GM12891 (cell line): ENCODE results near the gene NDUFA13.

Source experiments
- DNase-seq: peaks from one replicate; pipeline ENCODE4 v3.0.0; 2011; ENCODE audit warnings: low spot score; ENCODE audit not compliant: insufficient read length
- FAIRE-seq: peaks from 2 replicates; lab custom pipeline; 2011; peaks lifted over from hg19 to GRCh38; lab: Jason Lieb, UNC
- PAX5 ChIP-seq: IDR thresholded peaks from 2 replicates; pipeline ENCODE4 v1.6.1; 2011; ENCODE audit warnings: low read length, moderate library complexity, mild to moderate bottlenecking; ENCODE audit not compliant: insufficient read depth, severe bottlenecking
- POLR2A ChIP-seq: IDR thresholded peaks from 2 replicates; pipeline ENCODE4 v1.6.1; 2011; ENCODE audit warnings: low read depth, low read length, control low read depth
- POLR2AphosphoS5 ChIP-seq: IDR thresholded peaks from 2 replicates; pipeline ENCODE4 v1.6.1; 2011; ENCODE audit warnings: low read depth, low read length, control low read depth
- POU2F2 ChIP-seq: IDR thresholded peaks from 2 replicates; pipeline ENCODE4 v1.6.1; 2011; ENCODE audit warnings: low read depth, mild to moderate bottlenecking, control low read depth, low read length, moderate library complexity
- SPI1 ChIP-seq: IDR thresholded peaks from 2 replicates; pipeline ENCODE4 v1.6.1; 2011; ENCODE audit warnings: low read depth, low read length, control low read depth
- TAF1 ChIP-seq: IDR thresholded peaks from 2 replicates; pipeline ENCODE4 v1.6.1; 2011; ENCODE audit warnings: low read depth, low read length, control low read depth

NDUFA13 gene

DNA sequence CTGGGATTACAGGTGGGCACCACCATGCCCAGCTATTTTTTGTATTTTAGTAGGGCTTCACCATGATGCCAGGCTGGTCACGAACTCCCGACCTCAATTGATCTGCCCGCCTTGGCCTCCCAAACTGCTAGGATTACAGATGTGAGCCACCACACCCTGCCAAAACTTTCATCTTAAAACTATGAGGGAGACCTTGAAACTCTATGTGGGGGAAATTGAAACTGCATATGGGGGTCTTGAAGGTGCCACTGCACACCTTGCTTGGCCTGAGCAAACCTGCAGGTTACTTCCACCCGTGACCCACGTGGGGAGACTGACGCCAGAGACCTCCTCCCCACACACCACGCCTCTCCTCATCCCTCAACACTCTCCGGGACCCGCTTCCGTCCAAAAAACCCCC, 37.6 kb downstream of the NDUFA13 start:
- FAIRE-seq (no peak), DNase-seq (no peak)
- TF ChIP-seq POU2F2 (no peak), POLR2A (no peak), TAF1 (no peak), POLR2AphosphoS5 (no peak)

DNA sequence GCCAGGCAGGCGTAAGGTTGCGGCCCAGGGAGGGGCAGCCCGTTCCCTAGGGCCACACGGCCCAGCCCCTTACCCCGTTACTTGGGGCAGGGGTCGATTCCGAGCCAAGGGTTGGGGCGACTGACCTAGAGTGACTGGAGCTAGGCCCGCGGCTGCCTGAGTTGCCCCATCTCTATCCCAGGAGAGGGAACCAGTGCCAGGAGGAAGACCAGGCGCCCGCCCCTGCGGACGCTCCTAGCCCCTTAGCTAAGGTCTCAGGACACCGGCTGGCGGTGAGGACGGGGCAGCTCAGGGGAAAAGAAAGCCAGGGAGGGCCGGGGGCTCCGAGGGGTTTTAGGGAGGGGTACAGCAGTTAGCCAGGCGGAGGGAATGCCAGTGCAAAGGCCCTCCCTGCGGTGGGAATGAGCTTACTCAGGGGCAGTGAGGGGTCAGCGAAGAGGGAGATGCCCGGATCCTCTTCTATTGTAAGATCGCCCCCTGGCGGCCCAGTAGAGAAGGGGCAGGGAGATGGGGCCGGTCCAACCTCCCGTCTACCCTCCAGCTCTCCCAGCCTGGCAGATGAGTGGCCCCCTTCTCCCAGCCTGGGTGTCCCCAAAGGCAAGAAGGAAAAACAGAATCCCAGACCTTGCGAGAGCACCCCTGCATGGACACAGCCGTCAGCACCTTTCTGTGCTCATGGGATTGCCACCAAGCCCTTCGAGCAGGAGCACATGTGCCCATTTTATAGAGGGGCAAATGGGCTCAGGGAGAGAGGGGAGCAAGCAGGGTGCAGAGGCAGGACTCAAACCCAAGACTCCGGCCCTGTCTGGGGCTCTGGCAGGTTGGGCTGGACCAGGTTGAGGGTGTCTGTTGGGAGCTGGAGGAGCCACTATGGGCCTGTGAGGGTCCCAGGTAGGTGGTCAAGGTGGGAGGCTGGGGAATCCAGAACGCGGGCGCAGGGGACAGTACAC, 38.3 kb downstream of the NDUFA13 start:
- TF ChIP-seq SPI1 (no peak), POU2F2 (no peak), TAF1 (no peak), PAX5 (no peak), POLR2A (no peak), POLR2AphosphoS5 (no peak)
- DNase-seq (peak; percentile 79), FAIRE-seq (no peak)

DNA sequence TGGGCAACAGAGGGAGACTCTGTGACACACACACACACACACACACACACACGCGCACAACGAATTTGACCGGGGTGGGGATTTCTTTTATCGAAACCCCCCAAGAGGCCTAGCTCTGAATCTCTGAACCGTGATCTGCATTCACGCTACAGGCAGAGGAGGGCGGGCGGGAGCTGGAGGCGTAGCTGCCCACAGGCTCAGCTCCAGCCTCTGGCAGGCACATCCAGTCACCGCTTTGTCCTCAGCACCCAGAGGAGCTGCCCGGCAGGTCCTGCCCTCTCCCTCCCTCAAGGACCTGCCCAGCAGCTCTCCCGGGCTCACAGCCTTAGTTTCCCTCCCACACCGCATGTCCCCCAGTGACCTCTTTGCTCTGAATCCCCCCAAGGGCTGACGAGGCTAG, 42.0 kb downstream of the NDUFA13 start:
- no peak for DNase-seq
- TF ChIP-seq POLR2AphosphoS5: no peak
- no peak for TF ChIP-seq POLR2A
- TF ChIP-seq POU2F2: no peak
- TF ChIP-seq TAF1: no peak
- no peak for TF ChIP-seq PAX5
- TF ChIP-seq SPI1: no peak
- FAIRE-seq: no peak

DNA sequence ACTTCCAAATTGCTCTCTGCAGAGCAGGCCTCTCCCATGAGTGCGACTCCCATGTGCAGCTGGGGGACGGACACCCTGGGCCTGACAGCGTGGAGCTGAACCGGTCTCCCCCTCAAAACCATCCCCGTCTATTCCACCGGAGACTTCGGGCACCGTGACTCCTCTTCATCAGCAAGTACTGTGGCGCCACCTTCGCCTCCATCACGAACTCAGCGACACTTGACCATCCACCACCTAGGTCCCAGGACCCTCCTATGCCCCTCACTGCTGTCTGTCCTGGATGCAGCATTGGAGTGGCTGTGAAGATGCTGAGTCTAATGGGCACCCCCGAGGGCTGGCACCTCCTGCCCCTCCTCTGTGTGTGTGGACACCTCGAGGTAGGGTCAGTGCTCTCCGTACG, 42.6 kb downstream of the NDUFA13 start:
- FAIRE-seq (no peak), DNase-seq (no peak)
- TF ChIP-seq SPI1 (no peak), TAF1 (no peak), PAX5 (no peak), POLR2AphosphoS5 (no peak), POLR2A (no peak), POU2F2 (no peak)

DNA sequence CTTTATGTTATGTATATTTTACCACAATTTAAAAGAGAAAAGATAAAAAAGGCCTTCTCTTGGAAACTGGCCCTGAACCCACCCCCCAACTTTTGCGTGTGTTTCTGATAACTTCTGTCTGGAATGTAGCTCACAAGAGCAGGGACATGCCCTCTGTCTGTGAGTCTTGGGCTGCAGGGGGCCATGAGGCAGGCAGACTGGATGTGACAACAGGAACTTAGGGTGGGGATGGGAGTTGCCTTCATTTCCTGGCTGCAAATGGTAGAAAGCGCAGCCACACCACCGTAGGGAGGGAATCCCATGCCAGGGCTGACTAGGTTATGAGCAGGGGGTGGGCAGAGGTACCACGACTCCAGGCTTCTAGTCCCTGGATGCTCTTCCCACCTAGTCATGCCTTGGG, 43.9 kb downstream of the NDUFA13 start:
- no peak for FAIRE-seq
- TF ChIP-seq POLR2A (no peak), PAX5 (no peak), POU2F2 (no peak), SPI1 (no peak)
- no peak for DNase-seq

DNA sequence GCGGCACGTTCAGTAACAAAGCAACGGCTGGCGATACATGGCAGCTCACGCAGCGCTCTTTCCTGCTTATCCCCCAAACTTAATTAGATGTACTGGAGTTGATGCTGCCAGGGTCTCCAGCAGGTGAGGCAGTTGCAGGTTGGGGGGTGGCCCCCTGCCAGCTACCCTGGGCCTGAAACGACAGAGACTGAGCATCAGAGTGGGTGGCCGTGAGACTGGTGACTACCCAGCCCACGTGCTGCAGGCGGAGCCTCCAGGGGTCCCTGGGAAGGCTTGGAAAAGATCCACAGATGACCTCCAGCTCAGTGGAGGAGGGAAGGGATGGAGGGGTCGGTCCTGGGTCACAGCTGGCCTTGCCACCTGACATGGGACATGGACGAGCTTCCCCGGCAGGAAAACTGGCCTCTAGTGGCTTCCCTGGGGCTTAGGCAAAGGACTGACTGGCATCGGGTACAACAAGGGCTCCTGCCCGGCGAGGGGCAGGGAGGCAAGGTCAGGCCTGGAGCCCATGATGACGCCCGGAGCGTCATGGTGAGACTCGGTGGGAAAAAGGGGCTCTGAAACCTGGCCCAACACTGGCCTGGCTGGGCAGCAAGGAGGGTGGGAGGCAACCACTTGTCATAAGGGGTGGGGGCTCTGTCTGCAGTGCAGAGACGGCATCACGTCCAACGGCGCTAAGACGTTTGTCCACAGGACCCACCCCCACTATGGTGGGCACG, 46.1 kb downstream of the NDUFA13 start:
- FAIRE-seq (no peak), DNase-seq (no peak)
- TF ChIP-seq TAF1 (no peak), PAX5 (no peak), POU2F2 (no peak), POLR2A (no peak), POLR2AphosphoS5 (no peak), SPI1 (no peak)

DNA sequence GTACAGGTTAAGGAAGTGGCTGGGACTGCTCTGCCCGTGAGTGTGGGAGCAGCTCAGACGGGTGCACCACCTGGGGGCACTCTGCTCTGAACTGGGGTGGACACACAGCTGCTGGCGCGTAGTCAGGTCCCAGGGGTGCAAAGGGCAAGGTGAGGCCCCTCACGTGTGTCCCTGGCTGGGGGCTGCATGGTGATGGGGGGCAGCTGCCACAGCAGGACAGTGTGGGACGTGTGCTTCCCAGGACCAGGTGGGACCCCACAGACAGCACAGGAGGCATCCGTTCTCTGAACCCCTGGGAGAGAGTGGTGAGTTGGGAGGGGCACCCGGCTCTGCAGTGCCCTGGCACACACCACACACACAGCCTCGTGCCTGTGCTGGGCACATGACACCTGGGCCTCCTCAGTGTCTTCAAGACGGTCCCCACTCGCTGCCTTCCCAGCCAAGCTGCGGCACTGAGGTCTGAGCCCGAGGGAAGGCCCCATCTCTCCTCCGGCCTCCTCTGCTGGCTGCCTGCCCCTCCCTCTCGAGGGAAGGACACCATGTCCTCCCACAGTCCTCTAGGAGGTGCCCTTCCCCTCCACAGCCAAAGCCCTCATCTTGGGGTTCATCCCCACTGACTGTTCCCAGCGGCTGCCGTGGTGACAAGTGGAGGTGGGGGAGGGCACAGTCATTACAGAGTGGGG, 46.8 kb downstream of the NDUFA13 start:
- TF ChIP-seq POLR2A (no peak), POU2F2 (no peak), TAF1 (no peak), PAX5 (no peak), POLR2AphosphoS5 (no peak), SPI1 (no peak)
- no peak for FAIRE-seq

DNA sequence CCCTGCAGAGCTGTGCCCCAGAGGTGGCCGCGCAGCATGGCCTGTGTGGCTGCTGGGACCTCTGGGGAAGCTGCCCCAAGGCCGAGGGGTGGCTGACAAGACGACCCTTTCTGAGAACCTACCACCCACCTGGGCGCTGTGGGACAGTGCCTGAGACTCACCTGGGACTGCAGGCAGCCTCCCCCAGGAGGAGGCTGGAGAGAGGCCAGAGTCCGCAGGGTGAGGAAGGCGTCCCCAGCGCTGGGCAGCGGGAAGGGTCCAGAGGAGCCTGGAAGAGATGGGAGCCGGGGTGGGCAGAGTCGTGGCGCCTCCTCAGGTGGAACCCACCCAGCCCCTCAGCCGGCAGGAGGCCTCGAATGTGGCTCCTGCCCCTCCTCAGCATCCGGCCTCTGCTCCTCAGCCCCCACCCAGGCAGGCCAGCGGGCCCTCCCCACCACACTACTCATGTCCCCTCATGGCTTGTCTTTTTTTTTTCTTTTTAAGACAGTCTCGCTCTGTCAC, 47.4 kb downstream of the NDUFA13 start:
- FAIRE-seq: no peak
- DNase-seq: no peak
- TF ChIP-seq POLR2A (no peak), POU2F2 (no peak), TAF1 (no peak), POLR2AphosphoS5 (no peak), PAX5 (no peak), SPI1 (no peak)

More for the DNA sequence above, 46.8 kb downstream of the NDUFA13 start:
- DNase-seq: no peak

DNA sequence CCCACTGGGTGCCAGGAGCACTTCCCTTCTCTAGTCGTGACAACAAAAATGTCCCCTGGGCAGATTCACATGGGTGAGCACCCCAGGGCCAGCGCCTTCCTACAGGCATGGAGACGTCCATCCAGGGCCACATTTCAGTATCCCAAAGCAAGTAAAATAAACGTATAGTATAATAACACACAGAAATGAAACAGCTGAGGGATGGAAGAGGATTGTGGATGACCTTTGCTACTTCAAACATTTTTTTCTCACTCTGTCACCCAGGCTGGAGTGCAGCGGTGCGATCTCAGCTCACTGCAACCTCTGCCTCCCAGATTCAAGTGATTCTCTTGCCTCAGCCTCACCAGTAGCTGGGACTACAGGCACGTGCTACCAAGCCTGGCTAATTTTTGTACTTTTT, 50.3 kb downstream of the NDUFA13 start:
- TF ChIP-seq SPI1 (no peak), PAX5 (no peak), POU2F2 (no peak), POLR2A (no peak), POLR2AphosphoS5 (no peak), TAF1 (no peak)
- FAIRE-seq (no peak), DNase-seq (no peak)
